NCI-H2196 (cell line): ENCODE measurements around the gene WDR88.
A peak's percentile ranks its signal among the peaks of the same experiment; 100 is the strongest.
"Not testable (repeated sequence)": the region's sequence is repeated elsewhere in the genome, so short reads cannot be mapped to it uniquely, and the experiment has no call there.

Experiments
- DNase-seq: peaks from one replicate; lab custom pipeline; 2025; ENCODE audit not compliant: unreplicated experiment; lab: John Stamatoyannopoulos, UW

WDR88 gene

DNA sequence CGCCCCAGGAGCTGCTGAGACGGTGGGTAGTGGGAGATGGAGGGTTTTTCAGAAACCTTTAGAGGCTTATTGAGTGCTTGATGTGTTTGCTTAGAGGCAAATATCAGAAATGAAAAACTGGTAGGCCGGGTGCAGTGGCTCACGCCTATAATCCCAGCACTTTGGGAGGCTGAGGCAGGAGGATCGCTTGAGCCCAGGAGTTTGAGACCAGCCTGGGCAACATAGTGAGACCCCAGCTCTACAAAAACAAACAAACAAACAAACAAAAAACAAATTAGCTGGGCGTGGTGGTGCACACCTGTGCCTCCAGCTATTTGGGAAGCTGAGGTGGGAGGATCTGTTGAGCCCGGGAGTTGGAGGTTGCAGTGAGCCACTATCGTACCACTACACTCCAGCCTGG is 5.2 kb upstream of the WDR88 start:
- not testable (repeated sequence) for DNase-seq

DNA sequence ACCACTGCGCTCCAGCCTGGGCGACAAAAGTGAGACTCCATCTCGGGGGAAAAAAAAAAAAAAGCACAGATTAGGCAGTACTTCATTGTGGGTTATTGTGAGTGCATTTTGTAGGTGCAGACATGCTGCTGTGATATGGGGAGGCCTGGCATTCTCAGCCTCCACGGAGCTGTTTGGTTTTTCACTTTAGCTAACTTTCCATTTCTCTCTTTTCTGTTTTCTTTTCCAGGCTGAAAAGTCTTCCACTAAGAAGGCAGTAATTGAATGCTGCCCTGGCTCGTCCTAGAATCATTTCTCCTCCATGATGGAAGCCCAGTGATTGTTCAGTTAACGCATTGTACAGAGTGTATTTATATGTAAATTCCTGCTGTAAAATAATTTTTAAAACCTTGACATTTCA is 2.0 kb upstream of the WDR88 start:
- no peak for DNase-seq

DNA sequence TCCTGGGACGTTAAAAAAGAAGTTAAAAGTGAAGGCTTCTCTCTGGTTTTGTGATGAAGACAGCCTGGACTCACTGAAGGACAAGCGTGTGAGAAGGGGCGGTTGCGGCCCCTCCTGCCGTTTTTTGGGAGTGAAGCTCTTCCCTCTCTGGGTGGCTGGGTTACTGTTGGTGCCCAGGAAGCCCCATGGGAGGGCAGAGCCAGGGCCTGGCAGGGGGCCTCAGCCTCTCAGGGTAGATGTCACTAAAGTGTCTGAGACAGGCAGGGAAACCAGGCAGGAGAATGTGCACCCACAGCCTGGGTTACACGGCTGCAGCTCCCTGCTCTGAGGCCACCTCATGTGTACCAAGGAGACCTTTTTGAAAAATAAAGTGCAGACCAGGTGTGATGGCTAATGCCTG is 1.5 kb upstream of the WDR88 start:
- no peak for DNase-seq

DNA sequence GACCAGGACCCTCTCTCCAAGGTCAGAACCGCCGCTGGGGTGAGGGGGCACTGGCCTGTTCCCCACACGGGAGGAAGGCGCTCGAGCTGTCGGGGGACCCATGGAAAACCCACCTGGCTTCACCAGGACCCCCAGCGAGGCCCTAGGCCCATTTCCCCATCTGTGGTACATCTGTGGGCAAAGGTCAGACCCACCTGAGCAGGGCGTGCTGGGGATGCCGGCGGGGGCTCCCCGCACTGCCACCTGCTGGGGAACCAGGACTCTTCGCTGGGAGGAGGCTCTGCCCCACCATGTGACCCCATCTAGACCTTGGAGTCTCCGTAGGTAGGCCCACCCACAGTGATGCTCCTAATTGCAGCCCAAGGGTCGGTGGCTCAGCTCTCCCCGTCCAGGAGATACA is 511 bp downstream of the WDR88 start:
- no peak for DNase-seq

DNA sequence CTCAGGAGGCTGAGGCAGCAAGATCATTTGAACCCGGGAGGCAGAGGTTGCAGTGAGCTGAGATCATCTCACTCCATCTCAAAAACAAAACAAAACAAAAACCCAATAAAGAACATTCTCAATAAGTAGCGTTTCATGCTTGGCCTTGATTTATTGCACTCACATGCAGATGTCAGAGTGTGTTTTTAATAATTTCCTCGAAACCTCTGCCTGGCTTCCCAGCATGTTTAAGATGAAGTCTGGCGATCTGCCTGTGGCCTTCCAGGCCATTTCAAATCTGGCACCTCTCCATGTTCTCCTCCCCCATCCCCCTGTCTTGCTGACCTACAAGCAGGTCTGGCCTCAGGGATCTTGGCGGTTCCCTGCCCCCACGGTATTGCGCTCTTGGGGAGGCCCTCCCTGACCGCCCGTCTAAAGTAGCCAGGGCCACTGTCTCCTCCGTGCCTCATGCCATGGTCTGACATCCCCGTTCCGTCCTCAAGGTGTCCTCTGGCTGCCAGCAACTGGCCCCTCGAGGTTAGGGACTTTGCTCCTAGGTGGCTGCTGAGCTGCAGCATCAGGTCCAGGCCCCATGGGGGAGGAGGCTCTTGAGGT is 1.6 kb downstream of the WDR88 start:
- peak; percentile 19 for DNase-seq

DNA sequence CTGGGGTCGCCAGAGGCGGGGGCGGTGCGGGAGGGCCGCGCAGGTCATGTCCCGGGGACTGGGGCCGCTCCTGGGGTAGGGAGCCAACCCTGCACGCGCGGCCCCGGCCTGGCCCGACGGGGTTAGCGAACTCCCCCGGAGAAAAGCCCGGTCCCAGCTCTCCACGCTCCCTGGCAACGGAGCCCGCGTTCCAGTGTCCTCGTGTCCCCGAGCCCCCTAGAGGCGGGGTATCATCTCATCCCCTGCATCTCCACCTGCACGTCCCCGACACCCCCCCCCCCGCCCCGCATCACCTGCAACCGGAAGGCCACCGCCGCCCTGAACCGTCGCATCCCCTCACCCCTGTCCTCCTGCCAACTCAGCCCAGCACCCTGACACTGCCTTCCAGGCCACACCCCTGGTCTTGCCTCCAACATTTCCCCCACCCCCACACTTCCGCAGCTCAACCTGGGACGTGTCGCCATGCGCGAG is 2.7 kb downstream of the WDR88 start:
- DNase-seq: no peak

DNA sequence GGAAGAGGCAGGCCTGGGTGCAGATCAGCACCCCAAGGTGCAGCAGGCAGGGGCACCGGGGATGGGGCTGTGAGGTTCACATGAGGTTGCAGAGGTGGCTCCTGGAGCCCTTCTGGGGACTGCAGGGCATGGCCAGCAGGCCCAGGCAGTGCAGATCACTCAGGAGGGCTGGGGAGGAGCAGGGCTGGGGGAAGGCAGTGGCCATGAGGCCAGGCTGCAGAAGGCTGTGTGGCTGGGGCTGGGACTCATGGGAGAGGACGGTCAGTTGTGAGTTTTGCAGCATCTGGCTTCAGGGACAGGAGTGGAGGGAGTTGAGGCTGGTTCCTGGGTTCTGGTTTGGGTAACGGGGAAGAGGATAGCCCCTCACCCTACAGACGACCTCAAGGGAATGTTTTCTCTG is 7.3 kb downstream of the WDR88 start:
- DNase-seq: no peak

DNA sequence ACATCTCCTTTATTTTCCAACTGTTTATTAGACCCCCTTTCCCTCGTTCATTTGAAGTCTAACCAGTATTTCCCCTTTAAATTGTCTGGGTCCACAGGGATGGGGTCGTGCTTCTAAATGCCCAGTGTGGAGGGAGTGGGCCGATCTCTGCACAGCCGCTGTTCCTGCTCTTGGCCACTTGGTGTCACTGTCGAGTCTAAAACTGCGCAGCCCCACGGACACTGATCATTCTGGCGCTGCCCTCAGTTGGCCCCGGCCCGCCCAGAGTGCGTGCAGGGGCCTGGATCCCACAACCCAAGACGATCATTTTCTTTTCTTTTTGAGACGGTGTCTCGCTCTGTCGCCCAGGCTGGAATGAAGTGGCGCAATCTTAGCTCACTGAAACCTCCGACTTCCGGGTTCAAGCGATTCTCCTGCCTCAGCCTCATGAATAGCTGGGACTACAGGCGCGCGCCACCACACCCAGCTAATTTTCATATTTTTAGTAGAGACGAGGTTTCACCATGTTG is 12.0 kb downstream of the WDR88 start:
- peak; percentile 44 for DNase-seq

DNA sequence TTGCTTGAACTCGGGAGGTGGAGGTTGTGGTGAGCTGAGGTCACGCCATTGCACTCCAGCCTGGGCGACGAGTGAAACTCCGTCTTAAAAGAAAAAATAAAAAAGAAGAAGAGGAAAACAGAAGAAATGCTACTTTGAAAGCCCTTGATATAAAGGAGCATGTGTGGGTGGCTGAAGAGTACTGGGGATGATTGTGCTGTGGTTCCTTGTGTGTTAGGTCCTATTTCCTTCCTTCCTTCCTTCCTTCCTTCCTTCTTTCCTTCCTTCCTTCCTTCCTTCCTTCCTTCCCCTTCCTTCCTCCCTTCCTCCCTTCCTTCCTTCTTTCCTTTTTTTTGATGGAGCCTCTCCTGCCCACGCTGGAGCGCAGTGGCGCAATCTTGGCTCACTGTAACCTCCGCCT is 14.3 kb downstream of the WDR88 start:
- no peak for DNase-seq

DNA sequence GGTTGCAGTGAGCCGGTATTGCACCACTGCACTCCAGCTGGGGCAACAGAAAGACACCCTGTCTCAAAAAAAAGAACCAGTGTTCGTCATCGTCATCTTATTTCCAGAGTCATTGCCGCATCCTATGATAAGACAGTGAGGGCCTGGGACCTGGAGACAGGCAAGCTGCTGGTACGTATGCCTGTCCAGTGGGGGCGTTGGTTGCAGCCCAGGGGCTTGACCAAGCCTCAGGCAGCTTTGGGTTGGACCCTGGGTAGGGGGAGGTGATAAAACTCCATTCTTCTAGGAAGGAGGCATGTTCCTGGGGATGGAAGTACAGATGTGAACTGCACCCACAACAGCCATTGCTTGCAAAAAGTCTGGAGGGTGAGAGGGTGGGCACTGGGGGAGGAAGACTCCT is 15.6 kb downstream of the WDR88 start:
- DNase-seq: no peak

DNA sequence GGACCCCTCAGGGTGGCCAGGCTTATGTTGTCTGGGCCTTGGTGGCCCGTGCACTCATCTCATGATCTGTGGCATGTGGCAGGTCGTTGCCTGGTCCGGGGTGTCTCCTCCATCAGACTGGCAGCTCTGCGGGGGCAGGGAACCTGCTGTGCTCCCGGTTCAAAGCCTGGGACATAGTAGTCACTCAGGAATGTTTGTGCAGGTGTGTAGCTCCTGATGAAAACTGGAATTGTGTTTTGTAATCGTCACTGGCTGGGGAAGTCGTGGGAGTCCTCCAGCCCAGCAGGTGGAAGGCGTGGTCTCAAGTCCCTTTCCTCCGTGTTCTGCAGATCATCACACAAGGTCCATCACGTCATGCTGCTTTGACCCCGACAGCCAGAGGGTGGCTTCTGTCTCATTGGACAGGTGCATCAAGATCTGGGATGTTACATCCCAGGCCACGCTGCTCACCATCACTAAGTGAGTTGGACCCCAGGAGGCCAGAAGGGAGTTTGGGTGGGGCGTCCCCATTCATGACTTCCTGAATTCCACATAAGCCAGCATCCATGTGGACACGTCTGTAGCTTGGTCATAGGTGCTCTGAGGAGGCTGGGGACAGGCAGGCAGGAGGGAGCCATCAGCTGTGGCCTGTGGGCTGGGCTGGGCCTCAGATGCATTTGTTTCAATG is 19.1 kb downstream of the WDR88 start:
- no peak for DNase-seq

DNA sequence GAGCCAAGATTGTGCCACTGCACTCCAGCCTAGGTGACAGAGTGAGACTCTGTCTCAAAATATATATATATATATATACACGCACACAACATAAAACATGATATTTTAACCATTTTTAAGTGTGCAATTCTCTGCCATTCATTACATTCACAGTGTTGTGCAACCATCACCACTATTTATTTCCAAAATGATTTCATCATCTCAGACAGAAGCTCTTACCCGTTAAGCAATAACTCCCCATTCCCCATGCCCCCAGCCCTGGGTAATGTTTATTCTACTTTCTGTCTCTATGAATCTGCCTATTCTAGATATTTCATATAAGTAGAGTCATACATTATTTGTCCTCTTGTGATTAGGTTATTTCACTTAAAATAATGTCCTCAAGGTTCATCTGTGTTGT is 20.3 kb downstream of the WDR88 start:
- no peak for DNase-seq

DNA sequence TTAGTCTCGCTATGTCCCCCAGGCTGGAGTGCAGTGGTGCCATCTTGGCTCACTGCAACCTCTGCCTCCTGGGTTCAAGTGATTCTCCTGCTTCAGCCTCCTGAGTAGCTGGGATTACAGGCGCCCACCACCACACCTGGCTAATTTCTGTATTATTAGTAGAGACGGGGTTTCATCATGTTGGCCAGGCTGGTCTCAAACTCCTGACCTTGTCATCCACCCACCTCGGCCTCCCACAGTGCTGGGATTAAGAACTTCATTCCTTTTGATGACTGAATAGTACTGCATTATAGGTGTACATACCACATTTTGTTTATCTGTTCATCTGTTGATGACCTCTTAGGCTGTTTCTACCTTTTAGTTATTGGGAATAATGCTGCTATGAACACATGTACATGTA is 20.7 kb downstream of the WDR88 start:
- DNase-seq: not testable (repeated sequence)

DNA sequence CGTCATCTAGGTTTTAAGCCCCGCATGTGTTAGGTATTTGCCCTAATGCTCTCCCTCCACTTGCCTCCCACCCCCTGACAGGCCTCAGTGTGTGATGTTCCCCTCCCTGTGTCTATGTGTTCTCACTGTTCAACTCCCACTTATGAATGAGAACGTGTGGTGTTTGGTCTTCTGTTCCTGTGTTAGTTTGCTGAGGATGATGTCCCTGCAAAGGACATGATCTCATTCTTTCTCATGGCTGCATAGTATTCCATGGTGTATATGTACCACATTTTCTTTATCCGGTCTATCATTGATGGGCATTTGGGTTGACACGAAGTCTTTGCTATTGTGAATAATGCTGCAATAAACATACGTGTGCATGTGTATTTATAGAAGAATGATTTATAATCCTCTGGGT is 22.4 kb downstream of the WDR88 start:
- not testable (repeated sequence) for DNase-seq

DNA sequence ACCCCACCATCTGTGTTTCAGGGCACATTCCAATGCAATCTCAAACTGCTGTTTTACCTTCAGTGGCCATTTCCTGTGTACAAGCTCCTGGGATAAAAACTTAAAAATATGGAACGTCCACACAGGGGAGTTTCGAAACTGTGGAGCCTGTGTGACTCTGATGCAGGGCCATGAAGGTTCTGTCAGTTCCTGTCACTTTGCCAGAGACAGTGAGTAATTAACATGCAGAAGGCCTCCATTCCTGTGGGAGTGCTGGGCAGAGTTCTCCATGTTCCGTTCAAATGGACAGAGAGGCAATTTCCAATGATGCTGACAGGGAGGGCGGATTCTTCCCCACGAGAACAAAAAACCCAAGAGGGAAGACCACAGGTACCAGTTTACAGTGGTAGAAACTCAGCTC is 24.4 kb downstream of the WDR88 start:
- DNase-seq: no peak

DNA sequence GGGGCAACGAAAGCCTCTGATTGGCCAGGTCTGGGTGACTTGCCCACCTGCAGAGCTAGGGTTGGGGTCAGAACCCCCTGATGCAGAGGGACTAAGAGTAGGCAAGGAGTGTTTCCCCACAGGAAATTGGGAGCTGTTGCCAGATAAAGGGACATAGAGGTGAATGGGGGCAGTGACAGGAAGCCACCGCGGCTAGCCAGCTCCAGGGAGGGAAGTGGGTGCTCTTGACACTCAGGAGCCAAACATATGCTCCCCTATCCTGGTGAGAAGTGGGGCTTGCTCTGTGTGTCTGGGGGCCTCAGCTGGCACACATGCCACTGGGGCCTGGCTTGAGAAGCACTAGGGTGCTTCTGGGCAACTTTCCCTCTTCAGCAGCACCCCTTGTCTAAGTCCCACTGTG is 26.0 kb downstream of the WDR88 start:
- no peak for DNase-seq

DNA sequence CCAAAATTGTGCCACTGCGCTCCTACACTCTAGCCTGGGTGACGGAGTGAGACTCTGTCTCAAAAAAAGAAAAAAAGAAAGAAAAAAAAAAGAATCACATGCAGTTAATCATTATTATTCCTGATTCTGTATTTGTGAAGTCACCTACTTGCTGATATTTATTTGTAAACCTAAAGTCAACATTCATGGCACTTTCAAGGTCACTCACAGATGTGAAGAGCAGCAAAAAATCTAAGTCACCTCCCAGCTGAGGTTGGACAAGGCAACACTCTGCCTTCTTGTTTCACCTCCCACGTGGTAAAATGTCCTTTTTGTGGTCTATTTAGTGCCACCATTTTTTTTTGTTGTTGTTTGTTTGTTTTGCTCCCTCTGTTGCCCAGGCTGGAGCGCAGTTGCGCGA is 26.5 kb downstream of the WDR88 start:
- no peak for DNase-seq

DNA sequence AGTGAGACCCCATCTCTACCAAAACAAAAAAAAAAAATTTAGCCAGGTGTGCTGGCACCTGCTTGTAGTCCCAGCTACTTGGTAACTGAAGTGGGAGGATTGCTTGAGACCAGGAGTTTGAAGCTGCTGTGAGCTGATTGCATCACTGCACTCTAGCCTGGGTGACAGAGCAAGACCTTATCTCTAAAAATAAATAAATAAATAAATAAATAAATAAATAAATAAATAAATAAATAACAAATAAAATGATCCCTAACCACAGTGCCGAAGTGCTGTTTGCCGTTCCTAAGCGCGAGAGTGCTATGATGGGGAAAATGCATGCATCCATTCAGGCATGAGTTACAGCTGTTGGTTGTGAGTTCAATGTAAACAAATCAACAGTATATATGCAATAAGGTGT is 27.2 kb downstream of the WDR88 start:
- DNase-seq: no peak

DNA sequence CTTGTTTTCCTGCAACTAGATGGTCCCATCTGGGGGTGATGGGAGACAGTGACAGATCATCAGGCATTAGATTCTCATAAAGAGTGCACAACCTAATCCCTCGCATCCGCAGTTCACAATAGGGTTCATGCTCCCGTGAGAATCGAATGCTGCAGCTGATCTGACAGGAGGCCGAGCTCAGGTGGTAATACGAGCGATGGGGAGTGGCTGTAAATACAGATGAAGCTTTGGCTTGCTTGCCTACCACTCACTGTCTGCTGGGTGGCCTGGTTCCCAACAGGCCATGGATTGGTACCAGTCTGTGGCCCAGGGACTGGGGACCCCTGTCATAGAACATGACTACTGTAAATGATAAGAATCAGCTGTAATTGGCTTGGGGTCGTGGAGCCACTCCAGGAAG is 28.0 kb downstream of the WDR88 start:
- DNase-seq: no peak

DNA sequence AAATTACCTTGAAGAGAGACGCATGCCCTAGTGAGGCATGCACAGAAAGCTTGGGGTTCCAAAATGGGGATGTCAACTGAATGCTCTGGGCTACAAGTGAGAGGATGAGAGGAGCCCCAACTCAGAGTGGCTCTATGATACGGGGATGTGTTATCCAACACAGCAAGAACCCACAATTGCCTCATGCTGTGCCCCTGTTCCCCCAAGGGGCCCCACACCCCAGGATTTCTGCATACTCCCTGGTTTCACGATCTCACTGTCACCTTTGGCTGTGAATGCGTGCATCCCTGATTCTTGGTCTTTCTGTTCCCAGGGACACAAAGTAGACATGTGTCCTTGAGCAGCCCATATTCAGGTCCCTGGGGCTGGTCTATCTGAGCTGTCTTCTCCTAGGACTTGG is 29.3 kb downstream of the WDR88 start:
- DNase-seq: no peak

DNA sequence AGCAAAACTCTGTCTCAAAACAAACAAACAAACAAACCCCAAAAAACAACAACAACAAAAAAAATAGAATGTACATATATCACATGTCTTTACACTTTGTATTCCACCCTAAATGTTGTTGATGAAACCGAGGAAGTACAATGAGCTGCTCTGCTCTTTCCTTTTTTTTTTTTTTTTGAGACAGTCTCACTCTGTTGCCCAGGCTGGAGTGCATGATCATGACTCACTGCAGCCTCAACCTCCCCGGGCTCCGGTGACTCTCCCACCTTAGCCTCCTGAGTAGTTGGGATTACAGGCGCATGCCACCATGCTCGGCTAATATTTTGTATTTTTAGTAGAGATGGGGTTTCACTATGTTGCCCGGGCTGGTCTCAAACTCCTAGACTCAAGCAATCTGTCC is 31.6 kb downstream of the WDR88 start:
- no peak for DNase-seq

DNA sequence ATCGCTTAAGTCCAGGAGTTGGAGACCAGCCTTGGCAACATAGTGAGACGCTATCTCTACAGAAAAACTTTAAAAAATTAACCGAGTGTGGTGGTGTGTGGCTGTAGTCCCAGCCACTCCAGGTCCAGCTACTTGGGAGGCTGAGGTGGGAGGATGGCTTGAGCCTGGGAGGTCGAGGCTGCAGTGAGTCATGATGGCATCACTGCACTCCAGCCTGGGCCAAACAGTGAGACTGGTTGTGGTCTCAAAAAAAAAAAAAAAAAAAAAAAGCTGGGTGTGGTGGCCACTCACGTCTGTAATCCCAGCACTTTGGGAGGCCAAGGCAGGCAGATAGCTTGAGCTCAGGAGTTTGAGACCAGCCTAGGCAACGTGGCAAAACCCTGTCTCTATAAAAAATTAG is 34.1 kb downstream of the WDR88 start:
- DNase-seq: not testable (repeated sequence)

DNA sequence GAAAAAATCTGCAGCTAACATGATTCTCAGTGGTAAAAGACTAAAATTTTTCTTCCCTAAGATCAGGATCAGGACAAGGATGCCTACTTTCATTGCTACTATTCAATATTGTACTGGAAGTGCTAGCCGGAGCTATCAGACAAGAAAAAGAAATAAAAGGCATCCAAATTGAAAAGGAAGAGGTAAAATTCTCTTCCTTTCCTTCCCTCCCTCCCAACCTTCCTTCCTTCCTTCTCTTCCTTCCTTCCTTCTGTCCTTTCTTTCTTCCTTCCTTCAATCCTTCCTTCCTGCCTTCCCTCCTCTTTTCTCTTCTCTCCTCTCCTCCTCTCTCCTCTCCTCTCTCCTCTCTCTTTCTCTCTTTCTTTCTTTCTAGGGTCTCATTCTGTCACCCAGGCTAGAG is 35.5 kb downstream of the WDR88 start:
- DNase-seq: no peak
